Activated CD4-positive, alpha-beta T cell treated with anti-CD3 and anti-CD28 coated beads for 36 hours (primary cell): ENCODE results near the gene NRXN3. TPM values are rescaled to one million over a fixed set of nuclear protein-coding genes. Genes with fewer than 3 reads are reported as not detected.

Experiments
- ATAC-seq: fragments of 200-7000 bp; cut with Tn5 transposase; one replicate; pipeline ENCODE4 v1.10.0; 2021; ENCODE audit warnings: mild to moderate bottlenecking, moderate library complexity
- CTCF ChIA-PET: fragments of 350-600 bp; sonication (Branson Sonifier 250); formaldehyde crosslinking; loops from one replicate; lab custom pipeline; 2021; ENCODE audit warnings: antibody characterized with exemption; lab: Charles Lee
- POLR2A ChIA-PET: fragments of 350-600 bp; sonication (Branson Sonifier 250); formaldehyde crosslinking; loops from one replicate; lab custom pipeline; 2021; ENCODE audit warnings: antibody characterized with exemption, inconsistent platforms; lab: Charles Lee
- DNase-seq: peaks from one replicate; pipeline ENCODE4 v3.0.0-alpha.2; 2020
- H3K27ac Mint-ChIP-seq: one replicate; pipeline ENCODE4 v1.8.0; 2021; ENCODE audit warnings: mixed read lengths
- H3K27me3 Mint-ChIP-seq: one replicate; pipeline ENCODE4 v1.8.0; 2021; ENCODE audit warnings: mixed read lengths
- H3K36me3 Mint-ChIP-seq: one replicate; pipeline ENCODE4 v1.8.0; 2021; ENCODE audit warnings: low read depth, mixed read lengths
- H3K4me1 Mint-ChIP-seq: one replicate; pipeline ENCODE4 v1.8.0; 2021; ENCODE audit warnings: mixed read lengths
- H3K4me3 Mint-ChIP-seq: one replicate; pipeline ENCODE4 v1.8.0; 2021; ENCODE audit warnings: mild to moderate bottlenecking, moderate library complexity, mixed read lengths
- H3K9me3 Mint-ChIP-seq: one replicate; pipeline ENCODE4 v1.8.0; 2021; ENCODE audit warnings: low read depth, mixed read lengths
- intact Hi-C, 2 experiments: fragments of 100-400 bp; cut with DNase I in 1 of 2; cut with micrococcal nuclease in 1 of 2; formaldehyde crosslinking; loops; one replicate each; pipeline versions ENCODE4 v1.14.2 to v1.15.1; 2022 to 2024; cut with DNase I, micrococcal nuclease
- total RNA-seq, 2 experiments: library from RNA; stranded (reverse); gene quantifications; one replicate each; pipeline ENCODE4 v1.2.3, GENCODE V29; 2021

NRXN3 gene
- total RNA-seq, 2 experiments from 2014 or later: not detected

- ATAC-seq (no peak), DNase-seq (no peak)
- intact Hi-C loops: no loop called here
- H3K27me3 Mint-ChIP-seq: no peaks in the 10 kb centered on the region
- POLR2A ChIA-PET: no interaction called here
- H3K4me1 Mint-ChIP-seq: no peaks in the 10 kb centered on the region
- H3K9me3 Mint-ChIP-seq: peaks cover 2% of the 10 kb centered on the region
- CTCF ChIA-PET: no interaction called here
- no peaks in the 10 kb centered on the region for H3K36me3 Mint-ChIP-seq
- no peak overlapping the region for H3K4me3 Mint-ChIP-seq
- H3K27ac Mint-ChIP-seq: no peak overlapping the region
Observed at GRCh38 chr14:79363291-79363690, 1193.1 kb downstream of the NRXN3 start.

- no peak overlapping the region for H3K4me3 Mint-ChIP-seq
- CTCF ChIA-PET: no interaction called here
- H3K9me3 Mint-ChIP-seq: peaks cover 4% of the 10 kb centered on the region
- no peaks in the 10 kb centered on the region for H3K36me3 Mint-ChIP-seq
- H3K27me3 Mint-ChIP-seq: no peaks in the 10 kb centered on the region
- no peak for ATAC-seq
- H3K4me1 Mint-ChIP-seq: no peaks in the 10 kb centered on the region
- intact Hi-C loops: no loop called here
- POLR2A ChIA-PET: no interaction called here
- DNase-seq: no peak
- no peak overlapping the region for H3K27ac Mint-ChIP-seq
Observed at GRCh38 chr14:79369359-79370332, 1199.5 kb downstream of the NRXN3 start.

GRCh38 chr14:79370969-79371368, 1200.8 kb downstream of the NRXN3 start:
- H3K36me3 Mint-ChIP-seq: no peaks in the 10 kb centered on the region
- H3K4me3 Mint-ChIP-seq: no peak overlapping the region
- H3K27me3 Mint-ChIP-seq: no peaks in the 10 kb centered on the region
- POLR2A ChIA-PET: no interaction called here
- intact Hi-C loops: no loop called here
- DNase-seq (no peak), ATAC-seq (no peak)
- no peaks in the 10 kb centered on the region for H3K4me1 Mint-ChIP-seq
- H3K27ac Mint-ChIP-seq: no peak overlapping the region
- peaks cover 5% of the 10 kb centered on the region for H3K9me3 Mint-ChIP-seq
- CTCF ChIA-PET: no interaction called here

- no peaks in the 10 kb centered on the region for H3K36me3 Mint-ChIP-seq
- H3K27ac Mint-ChIP-seq: no peak overlapping the region
- no peaks in the 10 kb centered on the region for H3K27me3 Mint-ChIP-seq
- H3K4me1 Mint-ChIP-seq: no peaks in the 10 kb centered on the region
- intact Hi-C loops: no loop called here
- no peak for DNase-seq
- POLR2A ChIA-PET: no interaction called here
- CTCF ChIA-PET: no interaction called here
- H3K9me3 Mint-ChIP-seq: peaks cover 5% of the 10 kb centered on the region
- no peak for ATAC-seq
- H3K4me3 Mint-ChIP-seq: no peak overlapping the region
Observed at GRCh38 chr14:79373451-79373850, 1203.3 kb downstream of the NRXN3 start.

GRCh38 chr14:79375356-79375755, 1205.2 kb downstream of the NRXN3 start:
- Mint-ChIP-seq H3K27ac (no peak overlapping the region), H3K4me1 (no peaks in the 10 kb centered on the region), H3K4me3 (no peak overlapping the region), H3K9me3 (peaks cover 5% of the 10 kb centered on the region), H3K27me3 (no peaks in the 10 kb centered on the region), H3K36me3 (no peaks in the 10 kb centered on the region)
- POLR2A ChIA-PET: no interaction called here
- CTCF ChIA-PET: no interaction called here
- intact Hi-C loops: no loop called here
- ATAC-seq (no peak), DNase-seq (no peak)

- intact Hi-C loops: no loop called here
- Mint-ChIP-seq H3K36me3 (no peaks in the 10 kb centered on the region), H3K27me3 (no peaks in the 10 kb centered on the region), H3K27ac (no peak overlapping the region), H3K4me3 (no peak overlapping the region), H3K4me1 (no peaks in the 10 kb centered on the region), H3K9me3 (peaks cover 5% of the 10 kb centered on the region)
- no peak for DNase-seq
- no peak for ATAC-seq
- CTCF ChIA-PET: no interaction called here
- POLR2A ChIA-PET: no interaction called here
Observed at GRCh38 chr14:79376557-79376956, 1206.4 kb downstream of the NRXN3 start.

GRCh38 chr14:79378020-79378419, 1207.8 kb downstream of the NRXN3 start:
- no peak for DNase-seq
- no peak for ATAC-seq
- Mint-ChIP-seq H3K9me3 (peaks cover 4% of the 10 kb centered on the region), H3K4me1 (no peaks in the 10 kb centered on the region), H3K4me3 (no peak overlapping the region), H3K27ac (no peak overlapping the region), H3K36me3 (no peaks in the 10 kb centered on the region), H3K27me3 (no peaks in the 10 kb centered on the region)
- CTCF ChIA-PET: no interaction called here
- POLR2A ChIA-PET: no interaction called here
- intact Hi-C loops: no loop called here

GRCh38 chr14:79379266-79379665, 1209.1 kb downstream of the NRXN3 start:
- Mint-ChIP-seq H3K27ac (no peak overlapping the region), H3K4me3 (no peak overlapping the region), H3K27me3 (no peaks in the 10 kb centered on the region), H3K9me3 (peaks cover 4% of the 10 kb centered on the region), H3K4me1 (no peaks in the 10 kb centered on the region), H3K36me3 (no peaks in the 10 kb centered on the region)
- ChIA-PET POLR2A (no interaction called here), CTCF (interaction anchor here (0.6 kb wide), 1 partner anchor 45 kb away, joined by 3 read pairs; no protein-coding TSS in a partner anchor)
- DNase-seq: no peak
- ATAC-seq: no peak
- intact Hi-C loops: no loop called here

GRCh38 chr14:79383031-79383430, 1212.9 kb downstream of the NRXN3 start:
- Mint-ChIP-seq H3K27ac (no peak overlapping the region), H3K4me3 (no peak overlapping the region), H3K4me1 (no peaks in the 10 kb centered on the region), H3K9me3 (peaks cover 6% of the 10 kb centered on the region), H3K27me3 (no peaks in the 10 kb centered on the region), H3K36me3 (no peaks in the 10 kb centered on the region)
- DNase-seq (no peak), ATAC-seq (no peak)
- intact Hi-C loops: no loop called here
- CTCF ChIA-PET: no interaction called here
- POLR2A ChIA-PET: no interaction called here

GRCh38 chr14:79383475-79383874, 1213.3 kb downstream of the NRXN3 start:
- H3K4me3 Mint-ChIP-seq: no peak overlapping the region
- no peak overlapping the region for H3K27ac Mint-ChIP-seq
- POLR2A ChIA-PET: no interaction called here

GRCh38 chr14:79395061-79395460, 1224.9 kb downstream of the NRXN3 start:
- Mint-ChIP-seq H3K9me3 (peaks cover 3% of the 10 kb centered on the region), H3K27me3 (no peaks in the 10 kb centered on the region), H3K4me3 (no peak overlapping the region), H3K4me1 (no peaks in the 10 kb centered on the region), H3K27ac (no peak overlapping the region), H3K36me3 (no peaks in the 10 kb centered on the region)
- CTCF ChIA-PET: no interaction called here
- DNase-seq (no peak), ATAC-seq (no peak)
- intact Hi-C loops: no loop called here
- POLR2A ChIA-PET: no interaction called here

More at GRCh38 chr14:79383475-79383874, 1213.3 kb downstream of the NRXN3 start:
- DNase-seq: no peak
- Mint-ChIP-seq H3K36me3 (no peaks in the 10 kb centered on the region), H3K27me3 (no peaks in the 10 kb centered on the region), H3K4me1 (no peaks in the 10 kb centered on the region), H3K9me3 (peaks cover 7% of the 10 kb centered on the region)
- intact Hi-C loops: no loop called here
- no peak for ATAC-seq
- CTCF ChIA-PET: no interaction called here

- no peaks in the 10 kb centered on the region for H3K4me1 Mint-ChIP-seq
- peaks cover 4% of the 10 kb centered on the region for H3K9me3 Mint-ChIP-seq
- no peak overlapping the region for H3K27ac Mint-ChIP-seq
- H3K4me3 Mint-ChIP-seq: no peak overlapping the region
- H3K27me3 Mint-ChIP-seq: no peaks in the 10 kb centered on the region
- CTCF ChIA-PET: no interaction called here
- intact Hi-C loops: no loop called here
- DNase-seq: no peak
- H3K36me3 Mint-ChIP-seq: no peaks in the 10 kb centered on the region
- ATAC-seq: no peak
- POLR2A ChIA-PET: no interaction called here
Observed at GRCh38 chr14:79404874-79405511, 1234.8 kb downstream of the NRXN3 start.
